ENCODE measurements around the gene LRP1B. TPM values are rescaled to one million over a fixed set of nuclear protein-coding genes. Genes with fewer than 3 reads are reported as not detected.
"Not testable (repeated sequence)": the region's sequence is repeated elsewhere in the genome, so short reads cannot be mapped to it uniquely, and the experiment has no call there.

The LRP1B gene
- total RNA-seq, 4 donors from 2014 or later = 0.85 to 3.3 (median 1.1) TPM; not detected in 1

- no peak for TF ChIP-seq POLR2A (IDR thresholded peaks at IDR 0.05)
- TF ChIP-seq, protein P1, sequence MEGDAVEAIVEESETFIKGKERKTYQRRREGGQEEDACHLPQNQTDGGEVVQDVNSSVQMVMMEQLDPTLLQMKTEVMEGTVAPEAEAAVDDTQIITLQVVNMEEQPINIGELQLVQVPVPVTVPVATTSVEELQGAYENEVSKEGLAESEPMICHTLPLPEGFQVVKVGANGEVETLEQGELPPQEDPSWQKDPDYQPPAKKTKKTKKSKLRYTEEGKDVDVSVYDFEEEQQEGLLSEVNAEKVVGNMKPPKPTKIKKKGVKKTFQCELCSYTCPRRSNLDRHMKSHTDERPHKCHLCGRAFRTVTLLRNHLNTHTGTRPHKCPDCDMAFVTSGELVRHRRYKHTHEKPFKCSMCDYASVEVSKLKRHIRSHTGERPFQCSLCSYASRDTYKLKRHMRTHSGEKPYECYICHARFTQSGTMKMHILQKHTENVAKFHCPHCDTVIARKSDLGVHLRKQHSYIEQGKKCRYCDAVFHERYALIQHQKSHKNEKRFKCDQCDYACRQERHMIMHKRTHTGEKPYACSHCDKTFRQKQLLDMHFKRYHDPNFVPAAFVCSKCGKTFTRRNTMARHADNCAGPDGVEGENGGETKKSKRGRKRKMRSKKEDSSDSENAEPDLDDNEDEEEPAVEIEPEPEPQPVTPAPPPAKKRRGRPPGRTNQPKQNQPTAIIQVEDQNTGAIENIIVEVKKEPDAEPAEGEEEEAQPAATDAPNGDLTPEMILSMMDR (IDR thresholded peaks at IDR 0.05) = no peak
- Histone ChIP-seq H3K27ac (no peak overlapping the region), H3K36me3 (no peaks in the 10 kb centered on the region), H3K9me3 (no peaks in the 10 kb centered on the region), H3K4me3 (no peak overlapping the region), H3K4me1 (no peaks in the 10 kb centered on the region), H3K27me3 (no peaks in the 10 kb centered on the region)
- DNase-seq = no peak
Observed at GRCh38 chr2:140552634-140553033, 1578.2 kb downstream of the LRP1B start.

DNA sequence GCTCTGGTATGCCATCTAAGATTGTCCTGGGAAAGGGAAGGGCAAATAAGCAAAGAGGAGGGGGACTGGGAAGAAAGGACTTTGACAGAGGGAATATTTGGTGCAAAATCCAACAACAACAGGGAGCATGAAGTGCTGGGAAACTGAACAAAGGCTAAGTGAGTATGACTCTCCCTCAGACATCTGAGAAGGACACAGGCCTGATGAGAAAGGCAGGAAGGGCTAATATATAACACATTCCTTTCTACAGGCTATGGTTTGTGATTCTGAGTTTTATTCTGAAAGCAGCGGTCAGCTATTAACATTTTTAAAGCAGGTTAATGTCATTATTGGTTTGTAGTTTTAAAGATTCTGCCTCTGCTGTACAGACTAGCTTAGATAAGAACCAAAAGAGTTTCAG lies 1579.5 kb downstream of the LRP1B start:
- no peak overlapping the region for H3K27ac ChIP-seq
- no peaks in the 10 kb centered on the region for H3K4me1 ChIP-seq
- TF ChIP-seq POLR2A (IDR thresholded peaks at IDR 0.05) = no peak
- TF ChIP-seq, protein P1 (IDR thresholded peaks at IDR 0.05) = no peak
- H3K4me3 ChIP-seq = no peak overlapping the region
- no peaks in the 10 kb centered on the region for H3K27me3 ChIP-seq
- DNase-seq = no peak
- no peaks in the 10 kb centered on the region for H3K36me3 ChIP-seq
- no peaks in the 10 kb centered on the region for H3K9me3 ChIP-seq

DNA sequence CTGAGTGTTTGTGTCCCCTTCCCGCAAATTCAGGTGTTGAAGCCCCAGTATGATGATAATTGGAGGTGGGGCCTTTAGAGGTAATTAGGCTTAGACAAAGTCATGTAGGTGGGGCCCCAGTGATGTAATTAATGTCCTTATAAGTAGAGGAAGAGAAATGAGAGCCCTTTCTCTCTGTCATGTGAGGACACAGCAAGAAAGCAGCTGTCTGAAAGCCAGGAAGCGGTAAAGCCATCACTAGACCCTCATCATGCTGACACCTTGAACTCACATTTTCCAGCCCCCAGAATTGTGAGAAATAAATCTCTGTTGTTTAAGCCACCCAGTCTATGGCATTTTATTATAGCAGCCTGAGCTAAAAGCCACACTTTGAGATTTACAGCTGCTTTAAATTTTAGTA lies 1580.0 kb downstream of the LRP1B start:
- no peaks in the 10 kb centered on the region for H3K4me1 ChIP-seq
- H3K4me3 ChIP-seq = no peak overlapping the region
- H3K27me3 ChIP-seq = no peaks in the 10 kb centered on the region
- no peaks in the 10 kb centered on the region for H3K36me3 ChIP-seq
- H3K9me3 ChIP-seq = no peaks in the 10 kb centered on the region
- H3K27ac ChIP-seq = no peak overlapping the region
- no peak for DNase-seq
- TF ChIP-seq, protein P1 (IDR thresholded peaks at IDR 0.05) = no peak
- no peak for TF ChIP-seq POLR2A (IDR thresholded peaks at IDR 0.05)

GRCh38 chr2:140544769-140545168 lies 1586.0 kb downstream of the LRP1B start:
- not testable (repeated sequence) for H3K36me3 ChIP-seq, H3K4me1 ChIP-seq, H3K27ac ChIP-seq, H3K27me3 ChIP-seq, DNase-seq, H3K9me3 ChIP-seq, H3K4me3 ChIP-seq

DNA sequence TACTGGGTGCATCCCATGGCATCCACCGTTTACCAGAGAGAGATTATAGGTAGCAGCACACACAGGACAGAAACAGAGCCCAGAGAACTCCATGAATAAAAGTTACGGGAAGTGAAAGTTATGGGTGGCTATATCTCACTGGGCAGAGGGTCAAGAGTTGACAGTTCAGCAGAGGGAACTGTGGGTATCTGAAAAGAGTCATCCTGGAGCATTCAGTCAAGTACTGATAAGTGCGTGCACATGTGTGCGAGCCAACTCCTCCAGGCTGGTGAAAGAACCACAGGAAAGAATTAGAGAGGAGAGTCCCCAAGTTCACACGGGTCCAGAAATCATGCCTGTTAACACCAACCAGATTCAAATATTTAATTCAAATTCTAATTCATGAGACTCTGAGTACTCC lies 1588.2 kb downstream of the LRP1B start:
- H3K36me3 ChIP-seq = no peaks in the 10 kb centered on the region
- H3K9me3 ChIP-seq = no peaks in the 10 kb centered on the region
- H3K27me3 ChIP-seq = no peaks in the 10 kb centered on the region
- no peak for TF ChIP-seq POLR2A (IDR thresholded peaks at IDR 0.05)
- TF ChIP-seq, protein P1 (IDR thresholded peaks at IDR 0.05) = no peak
- no peak for DNase-seq
- H3K4me3 ChIP-seq = no peak overlapping the region
- no peaks in the 10 kb centered on the region for H3K4me1 ChIP-seq
- no peak overlapping the region for H3K27ac ChIP-seq

DNA sequence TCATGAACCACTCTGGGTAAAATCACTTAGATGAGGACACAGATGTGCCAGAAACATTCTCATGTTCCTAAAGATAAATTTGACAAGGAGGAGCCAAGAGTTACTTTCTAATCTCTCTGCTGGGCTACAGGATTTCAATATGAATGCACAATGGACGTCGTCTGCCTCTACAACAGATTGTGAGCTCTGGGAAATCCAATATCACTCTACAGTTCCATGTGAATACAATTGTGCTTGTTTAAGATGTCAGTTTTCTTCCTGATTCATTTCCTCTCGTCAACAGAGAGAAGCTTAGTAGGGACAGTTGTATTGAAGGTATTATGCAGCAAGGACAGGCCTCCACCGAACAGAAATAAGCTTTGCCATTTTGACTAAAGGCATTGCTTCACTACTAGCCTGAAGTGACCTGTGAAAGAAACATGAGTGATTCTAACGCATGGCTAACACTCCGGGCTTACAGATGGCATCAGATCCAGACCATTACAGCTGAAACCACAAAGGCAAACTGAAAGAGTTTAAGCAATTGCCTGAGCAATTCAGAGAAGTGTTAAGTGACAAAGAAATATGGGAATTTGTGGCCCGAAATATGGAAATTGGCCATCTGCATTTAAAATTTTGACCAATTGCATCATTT lies 1591.5 kb downstream of the LRP1B start:
- Histone ChIP-seq H3K36me3 (no peaks in the 10 kb centered on the region), H3K27me3 (no peaks in the 10 kb centered on the region), H3K4me3 (no peak overlapping the region), H3K4me1 (no peaks in the 10 kb centered on the region), H3K9me3 (no peaks in the 10 kb centered on the region), H3K27ac (no peak overlapping the region)
- no peak for DNase-seq
- TF ChIP-seq, protein P1 (IDR thresholded peaks at IDR 0.05) = no peak
- TF ChIP-seq POLR2A (IDR thresholded peaks at IDR 0.05) = no peak

Measured in Peyer's patch (tissue), 4 donors.